ENCODE measurements around the gene KCNJ11. TPM values are rescaled to one million over a fixed set of nuclear protein-coding genes. Genes with fewer than 3 reads are reported as not detected.

Gene KCNJ11
- total and polyA plus RNA-seq, 2 of the 4 experiments (the other 2 are of a cell fraction) = not detected

DNA sequence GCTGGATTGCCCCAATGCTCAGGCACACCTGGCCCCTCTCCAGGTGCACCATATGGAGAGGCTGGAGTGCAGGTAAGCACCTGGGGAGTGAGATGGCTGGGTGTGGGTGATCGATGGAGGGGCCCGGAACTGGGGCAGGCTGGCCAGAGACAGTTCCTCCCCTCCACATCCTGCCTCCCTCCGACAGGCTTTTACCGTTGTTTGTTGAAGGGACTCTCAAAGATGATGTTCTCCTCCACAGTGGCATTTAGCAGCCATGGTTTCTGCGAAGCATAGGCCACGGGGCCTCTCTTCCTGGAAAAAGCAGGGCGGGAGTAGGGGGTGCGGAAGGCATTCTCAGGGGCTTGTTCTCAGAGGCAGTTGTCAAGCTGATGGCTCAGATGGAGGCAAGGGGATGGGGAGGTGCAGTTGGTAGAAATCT is 25.9 kb upstream of the KCNJ11 start:
- Histone ChIP-seq H2AK9ac (replicated peaks; ENCODE audit: low read depth, low read length, poor library complexity) (no peak overlapping the region), H4K5ac (ENCODE audit: low read depth, low read length) (no peak overlapping the region), H3K9me1 (ENCODE audit: insufficient read depth, low read length) (no peaks in the 10 kb centered on the region), H2BK120ac (ENCODE audit: low read depth, low read length) (no peak overlapping the region), H3K18ac (ENCODE audit: low read depth, low read length) (no peak overlapping the region), H2BK20ac (ENCODE audit: low read depth, low read length) (no peak overlapping the region), H3K4me1 (ENCODE audit: control insufficient read depth, insufficient read depth, low read length) (no peaks in the 10 kb centered on the region), H4K20me1 (ENCODE audit: insufficient read depth, low read length) (no peaks in the 10 kb centered on the region), H3K4me2 (ENCODE audit: low read depth, low read length) (no peak overlapping the region), H3K27me3 (ENCODE audit: control insufficient read depth, insufficient read depth, low read length) (peaks cover 12% of the 10 kb centered on the region), H3K79me1 (ENCODE audit: low read depth in 1 of 2, low read length in 2 of 2) (no peaks in the 10 kb centered on the region), H3K4me3 (ENCODE audit: insufficient read depth, low read depth, low read length) (no peak overlapping the region), H4K91ac (ENCODE audit: insufficient read depth, low read depth, low read length) (no peak overlapping the region), H2BK5ac (ENCODE audit: low read depth, low read length, poor library complexity, severe bottlenecking) (no peak overlapping the region), H3K14ac (replicated peaks; ENCODE audit: low read depth, low read length) (no peak overlapping the region), H2AK5ac (ENCODE audit: low read depth, low read length) (no peak overlapping the region), H3K9ac (ENCODE audit: low read depth, low read length) (no peak overlapping the region), H3K27ac (ENCODE audit: insufficient read depth, low read length) (no peak overlapping the region), H2BK15ac (ENCODE audit: low read depth, low read length) (no peak overlapping the region), H3K4ac (ENCODE audit: low read depth, low read length) (no peak overlapping the region), H3K56ac (ENCODE audit: extremely low read depth, insufficient read depth, low read length) (no peak overlapping the region), H3K23ac (ENCODE audit: low read depth, low read length) (no peak overlapping the region), H3K9me3 (ENCODE audit: control insufficient read depth, insufficient read depth, low read length) (no peaks in the 10 kb centered on the region), H2AFZ (replicated peaks; ENCODE audit: low read length, poor library complexity) (no peak overlapping the region), H4K8ac (ENCODE audit: low read depth in 2 of 2, low read length in 2 of 2) (no peak overlapping the region), H3K36me3 (ENCODE audit: control insufficient read depth, insufficient read depth, low read length) (no peaks in the 10 kb centered on the region)
- DNase-seq (no peak), ATAC-seq (ENCODE audit: low read depth) (no peak)
- CTCF ChIA-PET = no interaction called here
- WGBS, 2 experiments (ENCODE audit: extremely low coverage in 2 of 2, insufficient read length in 1 of 2) = 42% methylated on average over 3 of the region's 8 CpGs; no CpG with 5 or more reads in 1 of the 2 experiments
- no TSS peak for BruUV-seq (replicated peaks)
- in situ Hi-C loops (cut with MboI; ENCODE audit: low sequenced_read_pairs) = no loop called here
- dilution Hi-C loops (cut with HindIII; ENCODE audit: low sequenced_read_pairs, unreplicated experiment) = no loop called here
- POLR2A ChIA-PET (ENCODE audit: unreplicated experiment) = no interaction called here
- no peak for TF ChIP-seq FOS (IDR thresholded peaks at IDR 0.05; ENCODE audit: low read depth, low read length)
- TF ChIP-seq, protein P1, sequence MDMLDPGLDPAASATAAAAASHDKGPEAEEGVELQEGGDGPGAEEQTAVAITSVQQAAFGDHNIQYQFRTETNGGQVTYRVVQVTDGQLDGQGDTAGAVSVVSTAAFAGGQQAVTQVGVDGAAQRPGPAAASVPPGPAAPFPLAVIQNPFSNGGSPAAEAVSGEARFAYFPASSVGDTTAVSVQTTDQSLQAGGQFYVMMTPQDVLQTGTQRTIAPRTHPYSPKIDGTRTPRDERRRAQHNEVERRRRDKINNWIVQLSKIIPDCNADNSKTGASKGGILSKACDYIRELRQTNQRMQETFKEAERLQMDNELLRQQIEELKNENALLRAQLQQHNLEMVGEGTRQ (IDR thresholded peaks at IDR 0.05; ENCODE audit: low read depth, low read length) = no peak
- no peak for TF ChIP-seq RFX5 (IDR thresholded peaks at IDR 0.05; ENCODE audit: low read depth, low read length)
- TF ChIP-seq MAZ (IDR thresholded peaks at IDR 0.05; ENCODE audit: borderline replicate concordance, low read depth, low read length) = no peak
- no peak for TF ChIP-seq RCOR1 (IDR thresholded peaks at IDR 0.05; ENCODE audit: insufficient replicate concordance, low read length)
- no peak for TF ChIP-seq RAD21 (IDR thresholded peaks at IDR 0.05; ENCODE audit: low read length)
- TF ChIP-seq NFE2L2 (IDR thresholded peaks at IDR 0.05; ENCODE audit: low read depth, low read length) = no peak
- no peak for TF ChIP-seq MAFK (IDR thresholded peaks at IDR 0.05; ENCODE audit: low read depth, low read length)
- TF ChIP-seq POLR2A (IDR thresholded peaks at IDR 0.05; ENCODE audit: low read depth, low read length) = no peak
- no peak for TF ChIP-seq SMC3 (IDR thresholded peaks at IDR 0.05; ENCODE audit: low read depth, low read length)
- TF ChIP-seq, protein P2, sequence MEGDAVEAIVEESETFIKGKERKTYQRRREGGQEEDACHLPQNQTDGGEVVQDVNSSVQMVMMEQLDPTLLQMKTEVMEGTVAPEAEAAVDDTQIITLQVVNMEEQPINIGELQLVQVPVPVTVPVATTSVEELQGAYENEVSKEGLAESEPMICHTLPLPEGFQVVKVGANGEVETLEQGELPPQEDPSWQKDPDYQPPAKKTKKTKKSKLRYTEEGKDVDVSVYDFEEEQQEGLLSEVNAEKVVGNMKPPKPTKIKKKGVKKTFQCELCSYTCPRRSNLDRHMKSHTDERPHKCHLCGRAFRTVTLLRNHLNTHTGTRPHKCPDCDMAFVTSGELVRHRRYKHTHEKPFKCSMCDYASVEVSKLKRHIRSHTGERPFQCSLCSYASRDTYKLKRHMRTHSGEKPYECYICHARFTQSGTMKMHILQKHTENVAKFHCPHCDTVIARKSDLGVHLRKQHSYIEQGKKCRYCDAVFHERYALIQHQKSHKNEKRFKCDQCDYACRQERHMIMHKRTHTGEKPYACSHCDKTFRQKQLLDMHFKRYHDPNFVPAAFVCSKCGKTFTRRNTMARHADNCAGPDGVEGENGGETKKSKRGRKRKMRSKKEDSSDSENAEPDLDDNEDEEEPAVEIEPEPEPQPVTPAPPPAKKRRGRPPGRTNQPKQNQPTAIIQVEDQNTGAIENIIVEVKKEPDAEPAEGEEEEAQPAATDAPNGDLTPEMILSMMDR (conservative IDR thresholded peaks at IDR 0.05; ENCODE audit: low read depth, low read length) = no peak
- no peak for TF ChIP-seq CHD1 (IDR thresholded peaks at IDR 0.05; ENCODE audit: low read depth, low read length)
- TF ChIP-seq, protein P3, sequence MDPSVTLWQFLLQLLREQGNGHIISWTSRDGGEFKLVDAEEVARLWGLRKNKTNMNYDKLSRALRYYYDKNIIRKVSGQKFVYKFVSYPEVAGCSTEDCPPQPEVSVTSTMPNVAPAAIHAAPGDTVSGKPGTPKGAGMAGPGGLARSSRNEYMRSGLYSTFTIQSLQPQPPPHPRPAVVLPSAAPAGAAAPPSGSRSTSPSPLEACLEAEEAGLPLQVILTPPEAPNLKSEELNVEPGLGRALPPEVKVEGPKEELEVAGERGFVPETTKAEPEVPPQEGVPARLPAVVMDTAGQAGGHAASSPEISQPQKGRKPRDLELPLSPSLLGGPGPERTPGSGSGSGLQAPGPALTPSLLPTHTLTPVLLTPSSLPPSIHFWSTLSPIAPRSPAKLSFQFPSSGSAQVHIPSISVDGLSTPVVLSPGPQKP (IDR thresholded peaks at IDR 0.05; ENCODE audit: borderline replicate concordance, low read depth, low read length) = no peak
- no peak for TF ChIP-seq BHLHE40 (IDR thresholded peaks at IDR 0.05; ENCODE audit: low read depth, low read length)
- TF ChIP-seq CEBPB (IDR thresholded peaks at IDR 0.05; ENCODE audit: low read depth, low read length) = no peak
- no peak for TF ChIP-seq MXI1 (IDR thresholded peaks at IDR 0.05; ENCODE audit: borderline replicate concordance, low read depth, low read length)
- intact Hi-C loops (cut with micrococcal nuclease) = no loop called here
